GM12878 (cell line): ENCODE results near the gene DIAPH1. TPM values are rescaled to one million over a fixed set of nuclear protein-coding genes. Genes with fewer than 3 reads are reported as not detected.

ENCODE experiments used
- ATAC-seq: fragments of 200-7000 bp; cut with Tn5 transposase; 3 replicates; pipeline ENCODE4 v1.9.1; 2020; ENCODE audit warnings: mild to moderate bottlenecking, moderate library complexity
- BruUV-seq: library from RNA; stranded (reverse); fragments of 400-500 nt; replicated peaks from 2 replicates; lab custom pipeline; 2021; lab: Mats Ljungman, UMichigan
- CTCF ChIA-PET: fragments of 300-600 bp; sonication (Branson Sonifier 250); formaldehyde crosslinking; extraction: SDS; loops from one replicate; lab custom pipeline; 2021; ENCODE audit warnings: inconsistent platforms; lab: Yijun Ruan, JAX
- POLR2A ChIA-PET: fragments of 350-600 bp; formaldehyde crosslinking; extraction: SDS; loops from one replicate; lab custom pipeline; 2021; ENCODE audit warnings: inconsistent platforms; lab: Charles Lee
- RAD21 ChIA-PET: fragments of 300-600 bp; sonication (Branson Sonifier 250); formaldehyde crosslinking; loops from one replicate; lab custom pipeline; 2023; ENCODE audit warnings: antibody characterized with exemption; ENCODE audit not compliant: unreplicated experiment; lab: Charles Lee
- SMC1A ChIA-PET: fragments of 300-600 bp; sonication (Branson Sonifier 250); formaldehyde crosslinking; loops from one replicate; lab custom pipeline; 2023; ENCODE audit not compliant: unreplicated experiment, uncharacterized antibody; lab: Charles Lee
- DNase-seq: peaks from one replicate; pipeline ENCODE4 v3.0.0-alpha.2; 2011; ENCODE audit warnings: low read depth, low spot score
- FAIRE-seq: peaks from 3 replicates; lab custom pipeline; 2011; peaks lifted over from hg19 to GRCh38; lab: Jason Lieb, UNC
- H2AFZ ChIP-seq: 2 replicates; pipeline ENCODE4 v1.6.0; 2011; ENCODE audit warnings: low read depth, low read length, control low read depth; ENCODE audit not compliant: control insufficient read depth
- H3K27ac ChIP-seq: 2 replicates; pipeline ENCODE4 v1.5.1; 2011; ENCODE audit warnings: control low read depth; ENCODE audit not compliant: control insufficient read depth, insufficient read depth
- H3K27me3 ChIP-seq, 2 experiments: replicated peaks in 1 of 2; 2 replicates each; pipeline versions ENCODE4 v1.6.0 to v1.6.1; 2011; ENCODE audit warnings: low read length in 1 of 2; ENCODE audit not compliant: control insufficient read depth in 2 of 2, insufficient read depth in 2 of 2
- H3K36me3 ChIP-seq, 2 experiments: 2 replicates each; pipeline ENCODE4 v1.5.1; 2011; ENCODE audit warnings: low read length in 1 of 2; ENCODE audit not compliant: control insufficient read depth in 2 of 2, insufficient read depth in 2 of 2
- H3K4me1 ChIP-seq: 2 replicates; pipeline ENCODE4 v1.6.1; 2011; ENCODE audit warnings: mild to moderate bottlenecking, low read length, moderate library complexity, mixed read lengths; ENCODE audit not compliant: control insufficient read depth, insufficient read depth
- H3K4me2 ChIP-seq: 2 replicates; pipeline ENCODE4 v1.6.0; 2011; ENCODE audit warnings: control low read depth; ENCODE audit not compliant: control insufficient read depth, insufficient read depth
- H3K4me3 ChIP-seq: fragments of 200-600 bp; sonication (generic); 2 replicates; pipeline ENCODE4 v1.5.1; 2016
- H3K79me2 ChIP-seq: 2 replicates; pipeline ENCODE4 v1.6.0; 2011; ENCODE audit warnings: low read length; ENCODE audit not compliant: control insufficient read depth, insufficient read depth
- H3K9ac ChIP-seq: 2 replicates; pipeline ENCODE4 v1.8.0; 2011; ENCODE audit warnings: low read length, control low read depth, mixed read lengths; ENCODE audit not compliant: control insufficient read depth, insufficient read depth
- H3K9me3 ChIP-seq: replicated peaks from 3 replicates; pipeline ENCODE4 v1.5.1; 2011; ENCODE audit warnings: mild to moderate bottlenecking, low read length; ENCODE audit not compliant: control insufficient read depth, insufficient read depth
- H4K20me1 ChIP-seq: 2 replicates; pipeline ENCODE4 v1.6.0; 2011; ENCODE audit not compliant: control insufficient read depth, insufficient read depth
- BHLHE40 ChIP-seq, 2 experiments: fragments of 450-650 bp in 1 of 2; IDR thresholded peaks; 2 replicates each; pipeline ENCODE4 v1.6.1; 2011 to 2017; ENCODE audit warnings: low read depth in 2 of 2, borderline replicate concordance in 1 of 2, improper control_type of control experiment in 1 of 2, low read length in 1 of 2, mild to moderate bottlenecking in 1 of 2
- CBX5 ChIP-seq: sonication (generic); IDR thresholded peaks from 2 replicates; pipeline ENCODE4 v1.6.1; 2016; ENCODE audit warnings: low read depth, moderate library complexity, mild to moderate bottlenecking, inconsistent platforms
- CHD2 ChIP-seq: IDR thresholded peaks from 2 replicates; pipeline ENCODE4 v1.6.1; 2011; ENCODE audit warnings: low read depth, low read length, improper control_type of control experiment, borderline replicate concordance
- ETV6 ChIP-seq, 2 experiments: fragments of 450-650 bp in 1 of 2; IDR thresholded peaks in 1 of 2; conservative IDR thresholded peaks in 1 of 2; 2 replicates each; pipeline ENCODE4 v1.6.1; 2014; ENCODE audit warnings: antibody characterized with exemption in 1 of 2, borderline replicate concordance in 1 of 2, low read depth in 1 of 2, mild to moderate bottlenecking in 1 of 2, moderate library complexity in 1 of 2
- IKZF2 ChIP-seq, 2 experiments: fragments of 450-650 bp; IDR thresholded peaks; 2 replicates each; pipeline ENCODE4 v1.6.1; 2017; ENCODE audit warnings: mild to moderate bottlenecking in 2 of 2, moderate library complexity in 2 of 2
- JUND ChIP-seq: IDR thresholded peaks from 2 replicates; pipeline ENCODE4 v1.6.1; 2012; ENCODE audit warnings: low read depth, mild to moderate bottlenecking, low read length, improper control_type of control experiment, moderate library complexity
- POLR2AphosphoS5 ChIP-seq: IDR thresholded peaks from 2 replicates; pipeline ENCODE4 v1.6.1; 2011; ENCODE audit warnings: mild to moderate bottlenecking, low read length, inconsistent platforms
- POU2F2 ChIP-seq: IDR thresholded peaks from 3 replicates; pipeline ENCODE4 v1.6.1; 2011; ENCODE audit warnings: low read depth, mild to moderate bottlenecking, low read length, borderline replicate concordance
- SMAD5 ChIP-seq: IDR thresholded peaks from 2 replicates; pipeline ENCODE4 v1.6.1; 2016; ENCODE audit warnings: antibody characterized with exemption, low read depth
- ZNF24 ChIP-seq: fragments of 450-650 bp; IDR thresholded peaks from 2 replicates; pipeline ENCODE4 v1.6.1; 2017; ENCODE audit warnings: antibody characterized with exemption, mild to moderate bottlenecking
- ZNF274 ChIP-seq: IDR thresholded peaks from one replicate; pipeline ENCODE4 v1.8.0; 2011; ENCODE audit not compliant: insufficient read length, insufficient read depth
- WGBS: methylation state at CpG from one replicate; pipeline ENCODE4 v1.1.6; 2016; ENCODE audit warnings: low lambda C conversion rate; ENCODE audit not compliant: insufficient replicate concordance, insufficient coverage; ENCODE audit errors: missing lambda C conversion rate; 5-methylcytosine and 5-hydroxymethylcytosine counted together
- in situ Hi-C: fragments of 300-500 bp; cut with MboI; formaldehyde crosslinking; loops from 9 replicates; pipeline ENCODE4 v1.14.3; 2018; ENCODE audit warnings: mixed read lengths
- intact Hi-C: fragments of 100-400 bp; cut with micrococcal nuclease; formaldehyde crosslinking; loops from one replicate; pipeline ENCODE4 v1.14.2; 2022; ENCODE audit not compliant: unreplicated experiment
- polyA plus RNA-seq, 11 experiments: library from polyadenylated mRNA; depleted of rRNA in 4 of 11; unstranded in 6 of 11; stranded (reverse) in 5 of 11; fragments of >200 nt; fragmentation: Nextera tagmentation in 4 of 11; fragmentation: Illumina TruSeq in 1 of 11; extraction: Ambion mirVana in 4 of 11; extraction: Trizol in 1 of 11; gene quantifications; 1 replicate in 1 of 11; 2 replicates in 10 of 11; pipeline versions ENCODE4 v1.2.1 to v1.2.3, GENCODE V29; 2011 to 2016; ENCODE audit warnings: inconsistent platforms in 2 of 11, missing spikeins in 2 of 11, low read depth in 1 of 11
- total RNA-seq, 4 experiments: library from RNA; depleted of rRNA in 3 of 4; stranded (reverse); fragments of >200 nt in 3 of 4; fragmentation: Illumina TruSeq in 1 of 4; extraction: Trizol in 1 of 4; gene quantifications; 2 replicates each; pipeline versions ENCODE4 v1.2.1 to v1.2.3, GENCODE V29; 2013 to 2021
- TF ChIP-seq, protein P1 (sequence below): fragments of 450-650 bp; IDR thresholded peaks from 2 replicates; pipeline ENCODE4 v1.6.1; 2017; ENCODE audit warnings: mild to moderate bottlenecking, moderate library complexity
- TF ChIP-seq, protein P2 (sequence below): IDR thresholded peaks from 2 replicates; pipeline ENCODE4 v1.6.1; 2012; ENCODE audit warnings: low read depth, low read length, improper control_type of control experiment
- TF ChIP-seq, protein P3 (sequence below): fragments of 450-650 bp; IDR thresholded peaks from 2 replicates; pipeline ENCODE4 v1.6.1; 2017; ENCODE audit warnings: borderline replicate concordance
- TF ChIP-seq, protein P4 (sequence below): IDR thresholded peaks from 2 replicates; pipeline ENCODE4 v1.6.1; 2011; ENCODE audit warnings: low read depth, mild to moderate bottlenecking, low read length, moderate library complexity, borderline replicate concordance; ENCODE audit errors: extremely low read depth

Gene DIAPH1
- total and polyA plus RNA-seq, 10 of the 15 experiments (the other 5 are each of a cell fraction or from before 2014, with no cell fraction given), result 37.8 to 168 (median 59.0) TPM

DNA sequence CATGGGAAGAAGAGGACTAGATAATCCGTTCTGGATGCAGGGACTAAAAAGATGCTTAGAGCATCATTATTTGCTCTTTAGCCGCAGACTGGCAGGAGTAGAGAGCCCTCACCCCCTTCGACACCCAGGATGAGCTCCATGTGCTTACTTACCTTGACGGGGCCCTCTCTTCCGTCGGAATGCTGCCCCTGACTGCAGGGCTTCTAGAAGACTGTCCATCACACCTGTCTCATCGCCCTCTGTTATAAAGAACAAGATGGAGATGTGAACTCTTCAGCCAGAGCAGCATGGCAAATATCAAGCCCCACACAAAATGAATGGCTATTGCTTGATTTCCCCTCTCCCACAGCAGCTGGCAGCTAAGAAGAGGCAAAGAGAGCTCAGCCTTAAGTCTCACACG lies 94.8 kb downstream of the DIAPH1 start:
- H3K27ac ChIP-seq, result no peak overlapping the region
- H4K20me1 ChIP-seq, result no peaks in the 10 kb centered on the region
- FAIRE-seq (no peak), DNase-seq (no peak), ATAC-seq (no peak)
- ChIA-PET CTCF (interaction anchor here (0.9 to 11.2 kb wide), 32 partner anchors 10 to 154 kb away, joined by 3 to 194 read pairs (median 8); partner anchors contain the start of genes PCDHGA10, PCDHGA11, PCDHGA12 and PCDHGA9), RAD21 (interaction anchor here (1.1 to 6.2 kb wide), 11 partner anchors 13 to 154 kb away, joined by 3 to 77 read pairs (median 10); partner anchors contain the start of genes PCDHGA10, PCDHGA11, PCDHGA12 and PCDHGB3), SMC1A (interaction anchor here (1.0 to 13.7 kb wide), 16 partner anchors 13 to 204 kb away, joined by 3 to 176 read pairs (median 6); partner anchors contain the start of genes PCDHGA10, PCDHGA11, PCDHGA12 and PCDHGB7), POLR2A (interaction anchor here (1.0 to 2.4 kb wide), 5 partner anchors 10 to 49 kb away, joined by 3 to 10 read pairs (median 3); no protein-coding TSS in a partner anchor)
- no peak overlapping the region for H3K4me2 ChIP-seq
- H2AFZ ChIP-seq, result no peak overlapping the region
- peaks cover 19% of the 10 kb centered on the region for H3K4me1 ChIP-seq
- H3K36me3 ChIP-seq, result peaks cover 11 to 48% of the 10 kb centered on the region in 2 experiments
- no peaks in the 10 kb centered on the region for H3K9me3 ChIP-seq
- no peak for TF ChIP-seq POU2F2
- no peak for TF ChIP-seq POLR2AphosphoS5
- no peak for TF ChIP-seq ETV6 (conservative IDR thresholded peaks at IDR 0.05 in 1 of 2, IDR thresholded peaks at IDR 0.05 in 1 of 2; ENCODE audit: borderline replicate concordance in 1 of 2, low read depth in 1 of 2)
- TF ChIP-seq, protein P1, sequence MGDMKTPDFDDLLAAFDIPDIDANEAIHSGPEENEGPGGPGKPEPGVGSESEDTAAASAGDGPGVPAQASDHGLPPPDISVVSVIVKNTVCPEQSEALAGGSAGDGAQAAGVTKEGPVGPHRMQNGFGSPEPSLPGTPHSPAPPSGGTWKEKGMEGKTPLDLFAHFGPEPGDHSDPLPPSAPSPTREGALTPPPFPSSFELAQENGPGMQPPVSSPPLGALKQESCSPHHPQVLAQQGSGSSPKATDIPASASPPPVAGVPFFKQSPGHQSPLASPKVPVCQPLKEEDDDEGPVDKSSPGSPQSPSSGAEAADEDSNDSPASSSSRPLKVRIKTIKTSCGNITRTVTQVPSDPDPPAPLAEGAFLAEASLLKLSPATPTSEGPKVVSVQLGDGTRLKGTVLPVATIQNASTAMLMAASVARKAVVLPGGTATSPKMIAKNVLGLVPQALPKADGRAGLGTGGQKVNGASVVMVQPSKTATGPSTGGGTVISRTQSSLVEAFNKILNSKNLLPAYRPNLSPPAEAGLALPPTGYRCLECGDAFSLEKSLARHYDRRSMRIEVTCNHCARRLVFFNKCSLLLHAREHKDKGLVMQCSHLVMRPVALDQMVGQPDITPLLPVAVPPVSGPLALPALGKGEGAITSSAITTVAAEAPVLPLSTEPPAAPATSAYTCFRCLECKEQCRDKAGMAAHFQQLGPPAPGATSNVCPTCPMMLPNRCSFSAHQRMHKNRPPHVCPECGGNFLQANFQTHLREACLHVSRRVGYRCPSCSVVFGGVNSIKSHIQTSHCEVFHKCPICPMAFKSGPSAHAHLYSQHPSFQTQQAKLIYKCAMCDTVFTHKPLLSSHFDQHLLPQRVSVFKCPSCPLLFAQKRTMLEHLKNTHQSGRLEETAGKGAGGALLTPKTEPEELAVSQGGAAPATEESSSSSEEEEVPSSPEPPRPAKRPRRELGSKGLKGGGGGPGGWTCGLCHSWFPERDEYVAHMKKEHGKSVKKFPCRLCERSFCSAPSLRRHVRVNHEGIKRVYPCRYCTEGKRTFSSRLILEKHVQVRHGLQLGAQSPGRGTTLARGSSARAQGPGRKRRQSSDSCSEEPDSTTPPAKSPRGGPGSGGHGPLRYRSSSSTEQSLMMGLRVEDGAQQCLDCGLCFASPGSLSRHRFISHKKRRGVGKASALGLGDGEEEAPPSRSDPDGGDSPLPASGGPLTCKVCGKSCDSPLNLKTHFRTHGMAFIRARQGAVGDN, result no peak
- no peak for TF ChIP-seq JUND
- TF ChIP-seq CHD2, result no peak
- TF ChIP-seq, protein P2, sequence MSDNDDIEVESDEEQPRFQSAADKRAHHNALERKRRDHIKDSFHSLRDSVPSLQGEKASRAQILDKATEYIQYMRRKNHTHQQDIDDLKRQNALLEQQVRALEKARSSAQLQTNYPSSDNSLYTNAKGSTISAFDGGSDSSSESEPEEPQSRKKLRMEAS, result no peak
- TF ChIP-seq BHLHE40 (IDR thresholded peaks at IDR 0.05; ENCODE audit: borderline replicate concordance in 1 of 2, low read depth in 2 of 2, low read length in 1 of 2), result no peak
- TF ChIP-seq SMAD5, result no peak
- TF ChIP-seq ZNF274, result no peak
- TF ChIP-seq CBX5, result no peak
- TF ChIP-seq, protein P3, sequence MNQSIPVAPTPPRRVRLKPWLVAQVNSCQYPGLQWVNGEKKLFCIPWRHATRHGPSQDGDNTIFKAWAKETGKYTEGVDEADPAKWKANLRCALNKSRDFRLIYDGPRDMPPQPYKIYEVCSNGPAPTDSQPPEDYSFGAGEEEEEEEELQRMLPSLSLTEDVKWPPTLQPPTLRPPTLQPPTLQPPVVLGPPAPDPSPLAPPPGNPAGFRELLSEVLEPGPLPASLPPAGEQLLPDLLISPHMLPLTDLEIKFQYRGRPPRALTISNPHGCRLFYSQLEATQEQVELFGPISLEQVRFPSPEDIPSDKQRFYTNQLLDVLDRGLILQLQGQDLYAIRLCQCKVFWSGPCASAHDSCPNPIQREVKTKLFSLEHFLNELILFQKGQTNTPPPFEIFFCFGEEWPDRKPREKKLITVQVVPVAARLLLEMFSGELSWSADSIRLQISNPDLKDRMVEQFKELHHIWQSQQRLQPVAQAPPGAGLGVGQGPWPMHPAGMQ, result no peak
- no peak for TF ChIP-seq ZNF24
- TF ChIP-seq, protein P4, sequence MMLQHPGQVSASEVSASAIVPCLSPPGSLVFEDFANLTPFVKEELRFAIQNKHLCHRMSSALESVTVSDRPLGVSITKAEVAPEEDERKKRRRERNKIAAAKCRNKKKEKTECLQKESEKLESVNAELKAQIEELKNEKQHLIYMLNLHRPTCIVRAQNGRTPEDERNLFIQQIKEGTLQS, result no peak
- TF ChIP-seq IKZF2 (IDR thresholded peaks at IDR 0.05), result no peak
- BruUV-seq, result no TSS peak
- intact Hi-C loops (loop anchor here (1.0 kb wide), 4 partner anchors 33 to 104 kb away; partner anchors contain the start of genes PCDHGA12 and PCDHGC3), in situ Hi-C loops (no loop called here)
- WGBS, result 97% methylated on average over 8 of the region's 8 CpGs
- H3K4me3 ChIP-seq, result no peak overlapping the region
- no peak overlapping the region for H3K9ac ChIP-seq
- H3K79me2 ChIP-seq, result no peaks in the 10 kb centered on the region
- H3K27me3 ChIP-seq, result no peaks in the 10 kb centered on the region
